Stimulated activated CD8-positive, alpha-beta memory T cell treated with anti-CD3 and anti-CD28 coated beads, Interleukin-4, amount 100 ng/mL, for 1 hour (primary cell): ENCODE results near the gene CPED1.

Experiments
- DNase-seq, 2 donors: peaks; one replicate each; pipeline ENCODE4 v3.0.0-alpha.2; 2020; ENCODE audit warnings: low read depth in 2 of 2, low spot score in 1 of 2

Gene CPED1

GRCh38 chr7:121132940-121133339, 144.4 kb downstream of the CPED1 start:
- DNase-seq: no peak

DNA sequence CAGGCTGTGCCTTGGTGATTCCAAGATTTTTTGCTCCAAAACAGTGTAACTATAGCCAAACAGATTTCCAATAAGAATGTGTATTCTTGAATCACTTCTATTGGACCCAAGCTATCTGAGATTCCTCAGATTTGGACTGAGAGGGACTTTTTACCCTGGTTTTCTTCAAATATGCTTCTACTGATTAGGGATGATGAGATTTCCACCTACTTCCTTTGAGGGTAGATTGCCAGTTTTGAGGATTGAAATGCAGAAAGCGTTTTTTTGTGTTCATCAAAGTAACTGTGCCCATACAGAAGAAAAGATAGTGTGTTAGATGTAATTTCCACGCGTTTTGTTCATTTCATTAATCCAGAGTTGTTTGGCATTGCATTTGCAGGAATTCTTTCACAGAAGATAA, 144.9 kb downstream of the CPED1 start:
- DNase-seq: no peak

DNA sequence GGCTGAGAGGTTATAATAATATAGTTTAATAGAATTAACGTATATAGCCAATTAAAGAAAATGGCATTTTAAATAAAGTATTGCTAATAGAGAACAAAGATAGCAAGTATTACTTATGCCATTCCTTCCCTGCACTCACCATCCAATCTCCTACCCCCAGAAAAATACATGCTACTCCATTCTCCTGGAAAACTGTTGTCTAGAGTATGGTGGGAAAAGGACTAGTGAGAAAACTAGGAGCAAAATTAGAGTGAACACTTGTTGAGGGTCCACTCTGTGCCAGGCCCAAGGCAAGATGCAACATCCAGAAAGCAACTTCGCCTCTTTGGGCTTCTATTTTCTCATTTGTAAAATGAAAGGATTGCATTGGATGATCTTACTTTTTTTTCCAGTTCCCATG, 149.1 kb downstream of the CPED1 start:
- DNase-seq: no peak

DNA sequence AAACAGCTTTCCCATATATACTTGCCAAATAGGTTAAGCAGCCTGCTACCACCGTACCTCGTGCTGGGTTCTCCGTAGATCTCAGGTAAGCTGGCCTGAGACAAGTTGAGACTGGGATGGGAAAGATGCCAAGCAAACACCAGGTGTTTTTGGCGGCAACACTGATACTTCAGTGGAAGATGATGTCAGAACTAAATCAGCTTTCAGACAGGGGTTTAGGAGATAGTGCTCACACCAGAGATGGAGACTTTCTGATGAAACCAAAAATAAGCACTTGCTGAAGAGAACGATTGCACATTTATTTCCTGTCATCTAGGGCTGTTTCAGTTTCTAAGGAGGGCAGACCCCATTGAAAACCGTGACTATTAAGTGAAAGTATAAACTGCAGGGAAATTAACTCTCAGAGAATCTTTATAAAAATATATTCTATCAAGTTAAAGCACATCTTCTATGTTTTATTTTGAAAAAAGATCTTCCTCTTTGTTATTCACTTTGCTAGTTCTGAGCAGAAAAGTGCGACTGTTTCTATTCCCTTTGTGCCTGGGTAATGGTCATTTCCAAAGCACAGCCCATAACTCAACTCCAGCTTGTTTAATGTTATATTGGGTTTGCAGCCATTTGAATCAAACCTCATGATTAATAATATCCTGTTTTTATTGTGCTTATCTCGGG, 149.9 kb downstream of the CPED1 start:
- no peak for DNase-seq

DNA sequence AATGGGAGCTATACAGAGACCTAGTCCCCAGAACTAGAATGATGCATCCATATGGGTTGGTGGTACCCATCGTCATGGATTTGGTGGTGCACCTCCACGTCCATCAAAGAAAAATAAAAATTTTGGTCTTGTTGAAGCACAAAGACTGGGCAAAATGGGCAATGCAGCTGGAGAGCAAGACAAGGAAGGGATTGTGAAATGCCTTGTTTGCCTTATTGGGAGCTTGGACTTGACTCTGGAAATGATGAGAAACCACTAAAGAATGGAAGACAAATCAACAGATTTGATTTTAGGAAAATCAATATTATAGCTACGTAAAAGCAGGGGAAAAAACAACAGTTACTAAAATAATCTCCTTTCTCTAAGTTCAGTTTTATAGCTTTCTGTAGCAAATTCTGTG, 150.9 kb downstream of the CPED1 start:
- no peak for DNase-seq

DNA sequence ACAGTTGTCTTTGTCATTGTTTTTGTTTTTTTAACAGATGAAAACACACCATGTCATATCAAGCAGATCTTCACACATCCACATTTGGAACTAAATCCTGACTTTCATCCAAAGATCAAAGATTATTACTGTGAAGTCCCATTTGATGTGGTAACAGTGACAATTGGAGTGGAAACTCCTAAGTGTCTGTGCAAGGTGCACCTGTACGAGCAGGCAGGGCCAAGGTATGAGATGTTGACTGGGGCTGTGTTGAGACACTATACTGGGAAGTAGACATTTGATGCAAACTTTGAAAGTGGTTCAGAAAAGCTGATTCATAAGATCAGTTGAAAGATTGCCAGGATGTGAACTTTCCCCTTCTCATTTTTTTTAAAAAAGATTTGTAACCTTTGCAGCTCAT, 152.3 kb downstream of the CPED1 start:
- DNase-seq: no peak

- no peak for DNase-seq
These were observed 163.3 kb downstream of the CPED1 start for GRCh38 chr7:121151774-121152221.

DNA sequence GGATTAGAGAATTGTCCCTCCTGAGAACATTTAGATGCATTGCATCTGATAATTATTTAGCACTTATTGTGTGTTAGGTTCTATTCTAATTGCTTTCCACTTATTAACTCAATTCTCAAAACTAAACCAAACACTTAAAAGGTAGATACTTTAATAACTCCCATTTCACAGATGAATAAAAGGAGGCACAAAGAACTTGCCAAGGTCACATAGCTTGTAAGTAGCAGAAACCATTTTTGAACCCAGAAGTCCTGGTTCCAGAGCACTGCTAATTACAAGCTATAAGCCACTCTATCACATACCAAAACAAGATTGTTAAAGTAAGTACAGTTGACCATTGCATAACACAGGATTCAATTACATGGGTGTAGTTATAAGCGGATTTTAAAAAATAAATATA, 164.9 kb downstream of the CPED1 start:
- no peak for DNase-seq

- no peak for DNase-seq
These were observed 165.5 kb downstream of the CPED1 start for GRCh38 chr7:121153995-121154394.

- no peak for DNase-seq
These were observed 168.3 kb downstream of the CPED1 start for GRCh38 chr7:121156825-121157224.

DNA sequence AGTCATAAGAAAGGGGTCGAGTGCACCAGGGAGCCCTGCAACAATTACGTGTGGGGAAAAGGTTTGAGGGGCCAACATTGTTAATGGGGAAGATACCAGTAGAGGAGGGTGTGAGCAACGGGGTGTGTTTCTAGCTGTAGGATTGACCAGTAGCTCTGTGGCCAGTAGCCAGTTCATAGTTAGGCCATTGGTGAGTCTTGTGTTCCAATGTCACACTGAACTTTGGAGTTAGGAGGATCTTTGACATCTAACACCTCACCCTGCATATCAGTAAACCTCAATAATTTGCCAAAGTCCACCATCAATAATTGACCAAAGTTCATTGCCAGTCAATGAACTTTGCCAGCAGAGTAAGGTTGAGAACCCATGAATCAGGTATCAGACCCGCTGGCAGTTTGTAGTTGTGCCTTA, 168.8 kb downstream of the CPED1 start:
- DNase-seq: no peak

DNA sequence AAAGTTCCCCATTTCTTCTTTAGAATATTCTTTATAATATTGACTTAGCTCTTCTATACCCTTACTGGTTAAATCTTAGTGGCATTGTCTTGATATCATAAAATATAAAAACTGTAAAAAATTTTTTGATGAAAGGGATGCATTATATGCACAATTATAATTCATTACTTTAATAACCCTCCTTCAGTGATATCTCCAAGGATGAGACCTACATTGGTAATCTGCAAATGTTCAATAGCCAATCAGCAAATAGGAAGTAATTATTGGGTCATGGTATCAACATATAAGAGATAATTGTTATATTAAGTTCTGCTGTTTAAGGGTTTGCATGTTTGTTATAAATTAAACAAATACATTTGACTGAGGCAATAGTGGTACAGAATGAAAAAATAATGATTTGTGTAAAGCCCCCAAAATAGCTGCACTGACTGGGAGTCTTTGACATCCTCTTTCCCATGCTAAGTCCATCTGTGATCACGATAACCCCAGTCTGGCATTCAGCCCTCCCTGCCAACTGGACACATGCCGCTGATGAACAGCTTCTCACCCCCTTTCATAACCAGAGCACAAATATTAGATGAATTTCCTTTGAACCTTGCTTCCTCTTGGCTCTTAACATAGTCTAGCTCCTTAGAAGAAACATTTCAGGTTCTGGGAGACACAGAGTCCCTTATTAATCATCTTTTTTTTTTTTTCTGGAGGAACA, 169.5 kb downstream of the CPED1 start:
- no peak for DNase-seq

DNA sequence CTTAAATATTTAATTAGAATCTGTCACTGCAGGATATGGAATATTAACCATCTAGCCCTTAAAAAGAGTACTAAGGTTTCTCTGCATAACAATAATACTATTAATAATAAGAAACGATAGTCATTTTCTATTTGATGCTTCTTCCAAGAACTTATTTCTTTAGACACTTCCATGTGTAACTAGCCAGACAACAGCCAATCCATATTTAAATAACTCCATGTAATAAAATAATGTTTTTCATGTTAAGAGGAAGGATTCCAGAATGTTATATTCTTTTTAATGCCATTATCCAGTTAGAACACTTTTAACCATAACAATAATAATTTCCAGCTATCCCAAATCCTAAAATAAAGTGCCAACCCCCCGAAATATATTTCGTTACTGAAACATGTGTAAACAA, 170.2 kb downstream of the CPED1 start:
- no peak for DNase-seq

DNA sequence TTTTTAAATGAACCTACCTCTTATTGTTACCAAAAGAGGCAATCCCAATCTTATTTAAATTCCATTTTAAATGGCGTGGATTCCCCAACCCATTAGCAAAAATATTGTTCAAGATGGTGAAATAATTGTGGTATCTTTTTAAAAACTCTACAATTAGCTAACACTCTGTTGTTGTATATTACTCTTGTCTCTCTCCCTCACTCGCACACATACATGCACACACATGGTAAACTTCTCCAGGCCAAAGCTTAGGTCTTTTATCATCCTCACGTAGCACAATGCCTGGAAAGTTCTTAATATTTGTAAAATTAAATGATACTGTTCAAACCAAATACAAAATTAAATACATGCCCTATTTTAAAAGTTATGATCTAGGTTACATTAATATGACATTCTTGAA, 171.0 kb downstream of the CPED1 start:
- no peak for DNase-seq

DNA sequence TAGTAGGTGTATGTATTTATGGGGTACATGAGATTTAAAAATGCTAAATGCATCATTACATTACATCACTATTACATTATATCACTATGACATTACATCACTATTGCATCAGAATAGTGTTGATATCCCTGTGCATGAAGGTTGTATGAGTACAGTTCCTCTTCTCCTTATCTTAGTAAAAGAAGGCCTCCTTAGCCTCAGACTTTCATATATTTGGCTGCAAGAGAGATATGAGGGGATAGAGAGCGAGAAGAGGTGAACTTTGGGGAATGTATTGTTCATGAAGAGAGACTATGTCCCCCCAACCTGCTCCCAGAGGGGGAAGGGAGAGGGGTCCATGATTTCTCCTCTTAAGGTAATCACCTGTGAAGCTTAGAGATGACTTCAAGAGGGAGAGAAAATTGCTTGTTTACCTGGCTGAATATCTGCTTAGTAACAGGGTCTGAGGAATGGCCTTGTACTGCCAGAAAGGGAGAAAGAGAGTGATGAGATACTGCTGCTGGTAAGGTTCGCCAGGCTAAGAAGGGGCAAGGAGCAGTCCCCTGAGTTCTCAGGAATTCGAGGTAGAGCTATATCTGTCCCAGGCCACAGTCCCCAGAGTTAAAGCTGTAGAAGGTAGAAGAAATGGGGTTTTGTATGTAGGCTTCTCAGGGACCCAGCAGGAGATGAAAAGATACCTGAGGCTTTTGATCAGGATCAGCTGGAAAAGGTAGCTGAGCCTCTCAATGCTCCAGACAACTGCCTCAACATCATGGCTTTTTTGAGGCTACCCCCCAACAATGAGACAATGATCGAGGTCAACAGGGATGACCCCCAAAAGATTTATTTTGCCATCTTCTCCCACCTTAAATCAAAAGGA, 171.9 kb downstream of the CPED1 start:
- no peak for DNase-seq

DNA sequence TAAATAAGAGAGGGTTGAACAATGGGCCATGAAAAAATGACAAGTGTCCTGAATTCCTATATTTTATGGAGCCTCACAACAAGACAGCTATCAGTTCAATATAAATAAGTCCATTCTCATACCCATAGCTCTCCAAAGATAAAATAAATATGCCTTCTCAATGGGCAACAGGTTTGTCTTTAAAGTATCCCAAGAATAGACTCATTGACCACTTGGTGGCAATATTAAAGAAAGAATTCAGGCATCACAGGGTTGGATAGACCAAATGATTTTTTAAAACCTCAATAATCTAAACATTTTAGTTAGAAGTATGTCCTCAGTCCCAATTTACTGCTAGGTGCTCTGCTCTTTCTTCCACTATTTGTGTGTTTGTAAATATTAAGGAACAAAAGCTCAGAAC, 175.2 kb downstream of the CPED1 start:
- DNase-seq: no peak

DNA sequence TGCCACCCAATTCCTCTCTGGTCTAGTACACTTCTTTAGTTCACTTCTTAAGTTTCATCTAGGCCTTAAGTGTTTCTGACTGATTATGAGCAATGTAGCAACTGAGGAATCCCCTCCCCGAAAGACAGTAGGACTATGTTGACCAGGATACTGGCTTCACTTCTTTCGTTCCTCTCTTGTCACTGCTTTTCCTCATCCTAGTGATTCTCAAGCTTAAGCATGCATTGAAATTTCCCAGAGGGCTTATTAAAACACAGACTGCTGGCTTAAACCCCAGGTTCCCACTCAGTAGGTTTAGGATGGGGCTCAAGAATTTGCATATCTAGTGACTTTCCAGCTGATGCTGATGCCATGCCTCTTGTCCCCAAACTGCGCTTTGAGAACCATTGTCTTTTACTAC, 175.7 kb downstream of the CPED1 start:
- DNase-seq: no peak

DNA sequence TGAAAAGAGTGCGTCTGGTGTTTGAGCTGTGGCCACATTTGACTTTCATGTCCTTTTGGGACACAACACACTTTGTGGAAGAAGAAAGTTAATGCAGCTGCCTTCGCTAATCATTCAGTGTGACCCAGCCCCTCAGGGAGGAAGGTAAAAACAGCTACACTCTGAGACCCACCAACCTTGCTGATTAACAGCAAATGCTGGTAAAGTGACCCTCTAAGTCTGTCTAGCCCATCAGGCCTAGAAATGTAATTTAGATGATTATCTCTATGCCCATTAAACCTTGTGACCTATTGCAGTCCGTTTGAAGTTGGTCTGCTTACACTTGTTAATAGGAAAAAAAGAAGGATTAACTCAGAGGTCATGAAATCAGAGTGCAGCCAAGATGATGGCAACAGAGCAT, 178.4 kb downstream of the CPED1 start:
- DNase-seq: no peak

DNA sequence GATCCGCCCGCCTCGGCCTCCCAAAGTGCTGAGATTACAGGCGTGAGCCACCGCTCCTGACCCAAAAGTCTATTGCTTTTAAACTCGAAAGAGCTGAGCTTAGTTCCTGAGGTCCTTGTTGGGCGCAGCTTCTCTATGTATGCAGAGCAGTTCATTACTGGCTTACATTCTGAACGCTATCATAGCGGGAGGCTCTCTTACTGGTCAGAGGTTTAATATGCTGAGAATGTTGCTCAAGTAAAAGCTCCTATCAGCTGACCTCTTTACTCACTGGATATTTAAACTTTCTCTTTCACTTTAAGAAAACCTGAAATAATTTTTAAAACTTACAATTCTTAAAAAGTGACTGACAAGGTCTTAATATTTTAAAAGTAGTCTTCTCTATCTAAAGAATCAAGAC, 179.5 kb downstream of the CPED1 start:
- DNase-seq: no peak

- DNase-seq: no peak
These were observed 181.0 kb downstream of the CPED1 start for GRCh38 chr7:121169469-121169868.

DNA sequence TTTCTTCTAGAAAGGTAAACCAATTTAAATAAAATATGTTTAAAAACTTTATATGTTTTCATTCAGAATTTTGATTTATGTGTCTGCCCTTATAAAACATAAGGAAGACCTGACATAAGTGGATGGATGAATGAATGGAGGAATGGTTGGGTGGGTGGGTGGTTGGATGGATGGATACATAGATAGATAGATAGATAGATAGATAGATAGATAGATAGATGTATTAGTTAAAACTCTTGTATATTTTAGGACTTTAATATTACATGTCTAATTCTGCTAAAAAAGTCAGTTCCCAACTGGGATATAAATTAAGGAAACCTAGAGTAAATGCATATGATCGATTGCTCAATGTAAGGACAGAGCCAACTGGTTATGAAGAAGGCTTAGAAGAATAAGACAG, 184.0 kb downstream of the CPED1 start:
- no peak for DNase-seq

- no peak for DNase-seq
These were observed 187.3 kb downstream of the CPED1 start for GRCh38 chr7:121175826-121176225.
